AG04450 (cell line): ENCODE results near the gene LSAMP. TPM values are rescaled to one million over a fixed set of nuclear protein-coding genes. Genes with fewer than 3 reads are reported as not detected.

Source experiments
- CTCF ChIA-PET: fragments of 300-600, 350-600 bp; formaldehyde crosslinking; extraction: SDS; loops from one replicate; lab custom pipeline; 2022; ENCODE audit warnings: antibody characterized with exemption, inconsistent platforms; lab: Charles Lee
- POLR2A ChIA-PET: fragments of 350-600 bp; formaldehyde crosslinking; extraction: SDS; loops from one replicate; lab custom pipeline; 2021; ENCODE audit warnings: antibody characterized with exemption, inconsistent platforms; lab: Yijun Ruan, JAX
- DNase-seq: peaks from one replicate; pipeline ENCODE4 v3.0.0-alpha.2; 2011; ENCODE audit warnings: low read depth, low spot score
- H3K27ac ChIP-seq: one replicate; pipeline ENCODE4 v1.5.1; 2012; ENCODE audit warnings: low read depth, low read length, control low read depth
- H3K27me3 ChIP-seq: one replicate; pipeline ENCODE4 v1.6.0; 2012; ENCODE audit warnings: low read length; ENCODE audit not compliant: control insufficient read depth, insufficient read depth
- H3K4me3 ChIP-seq: 2 replicates; pipeline ENCODE4 v1.5.1; 2011; ENCODE audit warnings: mild to moderate bottlenecking, low read depth, low read length, control low read depth
- H3K9me3 ChIP-seq: 2 replicates; pipeline ENCODE4 v1.5.1; 2012; ENCODE audit warnings: low read length; ENCODE audit not compliant: control insufficient read depth, insufficient read depth
- polyA plus RNA-seq: library from polyadenylated mRNA; depleted of rRNA; stranded (reverse); fragments of >200 nt; gene quantifications from 2 replicates; pipeline ENCODE4 v1.2.3, GENCODE V29; 2011
- TF ChIP-seq, protein P1 (sequence below): IDR thresholded peaks from 2 replicates; pipeline ENCODE4 v1.5.1; 2011; ENCODE audit warnings: low read depth, low read length, control low read depth, inconsistent platforms

The LSAMP gene
- polyA plus RNA-seq, 1 experiment: 25.1 TPM

- H3K27ac ChIP-seq: no peak overlapping the region
- H3K4me3 ChIP-seq: no peak overlapping the region
- DNase-seq: no peak
- POLR2A ChIA-PET: no interaction called here
- TF ChIP-seq, protein P1, sequence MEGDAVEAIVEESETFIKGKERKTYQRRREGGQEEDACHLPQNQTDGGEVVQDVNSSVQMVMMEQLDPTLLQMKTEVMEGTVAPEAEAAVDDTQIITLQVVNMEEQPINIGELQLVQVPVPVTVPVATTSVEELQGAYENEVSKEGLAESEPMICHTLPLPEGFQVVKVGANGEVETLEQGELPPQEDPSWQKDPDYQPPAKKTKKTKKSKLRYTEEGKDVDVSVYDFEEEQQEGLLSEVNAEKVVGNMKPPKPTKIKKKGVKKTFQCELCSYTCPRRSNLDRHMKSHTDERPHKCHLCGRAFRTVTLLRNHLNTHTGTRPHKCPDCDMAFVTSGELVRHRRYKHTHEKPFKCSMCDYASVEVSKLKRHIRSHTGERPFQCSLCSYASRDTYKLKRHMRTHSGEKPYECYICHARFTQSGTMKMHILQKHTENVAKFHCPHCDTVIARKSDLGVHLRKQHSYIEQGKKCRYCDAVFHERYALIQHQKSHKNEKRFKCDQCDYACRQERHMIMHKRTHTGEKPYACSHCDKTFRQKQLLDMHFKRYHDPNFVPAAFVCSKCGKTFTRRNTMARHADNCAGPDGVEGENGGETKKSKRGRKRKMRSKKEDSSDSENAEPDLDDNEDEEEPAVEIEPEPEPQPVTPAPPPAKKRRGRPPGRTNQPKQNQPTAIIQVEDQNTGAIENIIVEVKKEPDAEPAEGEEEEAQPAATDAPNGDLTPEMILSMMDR: no peak
- CTCF ChIA-PET: interaction anchor here (0.6 to 6.7 kb wide), 7 partner anchors 10 to 1179 kb away, joined by 3 to 35 read pairs (median 5); no protein-coding TSS in a partner anchor
- no peaks in the 10 kb centered on the region for H3K9me3 ChIP-seq
- no peaks in the 10 kb centered on the region for H3K27me3 ChIP-seq
Measured at GRCh38 chr3:115833074-115833473, 612.2 kb downstream of the LSAMP start.

GRCh38 chr3:115832265-115832664 lies 613.0 kb downstream of the LSAMP start:
- TF ChIP-seq, protein P1: no peak
- Histone ChIP-seq H3K4me3 (no peak overlapping the region), H3K27ac (no peak overlapping the region), H3K9me3 (no peaks in the 10 kb centered on the region), H3K27me3 (no peaks in the 10 kb centered on the region)
- DNase-seq: no peak
- ChIA-PET CTCF (interaction anchor here (0.8 to 6.7 kb wide), 6 partner anchors 11 to 91 kb away, joined by 3 to 35 read pairs (median 6); no protein-coding TSS in a partner anchor), POLR2A (no interaction called here)

- H3K9me3 ChIP-seq: no peaks in the 10 kb centered on the region
- DNase-seq: no peak
- no peak overlapping the region for H3K4me3 ChIP-seq
- ChIA-PET CTCF (interaction anchor here (1.8 to 6.7 kb wide), 4 partner anchors 13 to 89 kb away, joined by 4 to 35 read pairs (median 8); no protein-coding TSS in a partner anchor), POLR2A (no interaction called here)
- no peak overlapping the region for H3K27ac ChIP-seq
- H3K27me3 ChIP-seq: no peaks in the 10 kb centered on the region
- TF ChIP-seq, protein P1: no peak
Measured at GRCh38 chr3:115831864-115832263, 613.4 kb downstream of the LSAMP start.

DNA sequence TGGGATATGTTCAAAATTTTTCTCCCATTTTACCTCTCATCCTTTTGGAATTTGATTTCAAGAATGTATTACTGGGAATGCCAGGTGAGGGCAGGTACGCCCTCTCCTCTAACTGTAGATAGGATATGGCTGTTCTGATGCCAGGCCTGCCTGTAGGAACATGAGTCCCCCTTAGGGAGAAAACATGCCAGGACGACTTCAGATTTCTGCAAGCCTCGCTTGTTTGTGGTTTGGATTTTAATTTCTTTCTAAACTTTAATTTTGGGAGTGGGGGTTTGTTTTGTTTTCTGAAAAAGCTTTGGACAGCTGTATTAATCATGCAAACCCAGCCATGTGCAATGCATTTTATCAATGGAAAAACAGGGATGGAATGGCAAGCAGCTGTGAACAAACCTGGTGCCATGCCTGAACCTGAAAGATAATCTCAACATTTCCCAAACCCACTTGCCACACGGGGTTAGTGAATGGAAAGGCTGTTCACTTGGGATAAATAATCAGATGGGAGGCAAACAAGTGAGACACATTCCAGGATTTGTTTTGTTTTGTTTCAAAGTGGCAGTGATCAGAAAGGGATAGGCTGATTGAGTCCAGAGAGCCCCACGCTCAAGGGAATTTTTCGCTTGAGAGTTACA lies 614.4 kb downstream of the LSAMP start:
- Histone ChIP-seq H3K27me3 (no peaks in the 10 kb centered on the region), H3K4me3 (no peak overlapping the region), H3K27ac (no peak overlapping the region), H3K9me3 (no peaks in the 10 kb centered on the region)
- ChIA-PET POLR2A (interaction anchor here (0.5 kb wide), 1 partner anchor 214 kb away, joined by 6 read pairs; no protein-coding TSS in a partner anchor), CTCF (interaction anchor here (6.7 kb wide), 1 partner anchor 12 kb away, joined by 35 read pairs; no protein-coding TSS in a partner anchor)
- no peak for DNase-seq
- TF ChIP-seq, protein P1: no peak

- no peaks in the 10 kb centered on the region for H3K27me3 ChIP-seq
- POLR2A ChIA-PET: no interaction called here
- TF ChIP-seq, protein P1: no peak
- H3K4me3 ChIP-seq: no peak overlapping the region
- no peaks in the 10 kb centered on the region for H3K9me3 ChIP-seq
- no peak for DNase-seq
- CTCF ChIA-PET: interaction anchor here (1.1 to 6.7 kb wide), 2 partner anchors 8 to 9 kb away, joined by 4 to 35 read pairs; no protein-coding TSS in a partner anchor
- no peak overlapping the region for H3K27ac ChIP-seq
Measured at GRCh38 chr3:115828401-115828800, 616.9 kb downstream of the LSAMP start.
